HG03159 (cell line): Measurements from ENCODE around the gene TRIM16.
"Not testable (repeated sequence)": the region's sequence is repeated elsewhere in the genome, so short reads cannot be mapped to it uniquely, and the experiment has no call there.

Experiments
- ATAC-seq: cut with Tn5 transposase; IDR thresholded peaks from one replicate; pipeline ENCODE4 v1.9.1; 2021; ENCODE audit warnings: mild to moderate bottlenecking, moderate library complexity; ENCODE audit not compliant: unreplicated experiment

The TRIM16 gene

DNA sequence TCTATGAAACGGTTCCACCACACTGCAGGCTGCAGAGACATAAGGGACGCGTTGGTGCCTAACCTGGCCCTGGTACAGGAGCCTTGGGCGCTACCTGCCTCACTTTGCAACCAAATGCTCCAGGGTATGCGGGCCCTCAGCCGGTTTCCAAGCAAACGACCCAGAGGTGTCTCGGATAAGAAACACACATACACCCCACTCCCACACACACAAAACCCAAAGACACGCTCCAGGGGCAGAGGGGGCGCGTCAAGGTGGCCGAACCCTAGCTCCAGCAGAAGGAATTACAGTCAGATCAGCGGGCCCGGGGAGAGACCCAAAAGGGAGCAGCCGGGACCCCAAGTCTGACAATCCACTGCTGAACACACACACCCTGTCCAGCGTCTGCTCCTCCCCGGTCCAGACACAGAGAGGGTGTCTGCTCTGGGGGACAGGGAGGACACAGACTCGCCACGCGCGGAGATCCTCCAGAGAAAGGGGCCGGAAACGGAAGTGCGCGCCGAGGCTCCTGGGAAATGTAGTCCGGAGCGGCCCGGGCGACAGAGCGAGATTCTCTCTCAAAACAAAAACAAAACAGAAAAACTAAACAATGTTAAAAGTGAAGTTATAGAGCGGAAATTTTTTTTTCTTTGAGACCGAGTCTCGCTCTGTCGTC, at the start of gene TRIM16:
TRIM16 (minus strand) TSS at position 488 of the 655 bp plus-strand sequence. CDS start 32,702 bp downstream, outside the sequence.
- peak; percentile 96 for ATAC-seq

DNA sequence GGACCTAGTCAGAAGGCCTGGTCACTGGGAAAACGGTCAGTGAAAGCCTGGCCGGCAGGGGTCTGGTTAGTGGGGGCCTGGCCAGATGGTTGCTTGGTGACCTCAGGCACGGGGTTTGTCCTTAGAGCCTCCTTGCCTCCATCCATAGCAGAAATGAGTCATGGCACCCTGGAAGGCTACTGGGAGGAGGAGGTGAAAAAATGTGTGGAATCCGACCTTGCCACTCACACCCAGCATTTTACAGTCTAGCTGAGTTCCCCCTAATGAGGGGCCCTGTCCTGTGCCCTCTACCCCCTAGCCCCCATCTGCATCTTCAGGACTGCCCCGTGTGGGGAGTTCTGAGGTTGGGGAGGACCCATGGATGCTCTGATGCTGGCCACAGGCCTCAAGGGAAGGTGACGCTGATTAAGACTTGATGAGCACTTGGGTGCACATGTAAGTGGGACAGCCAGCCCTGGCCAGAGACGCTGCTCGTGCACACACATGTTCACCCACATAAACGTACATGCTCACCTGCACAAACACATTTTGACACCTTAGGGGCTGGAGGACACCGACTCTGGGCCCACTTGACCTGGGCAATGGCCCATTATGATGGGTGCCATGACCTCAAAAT, 49.2 kb upstream of the TRIM16 start:
- ATAC-seq: not testable (repeated sequence)

DNA sequence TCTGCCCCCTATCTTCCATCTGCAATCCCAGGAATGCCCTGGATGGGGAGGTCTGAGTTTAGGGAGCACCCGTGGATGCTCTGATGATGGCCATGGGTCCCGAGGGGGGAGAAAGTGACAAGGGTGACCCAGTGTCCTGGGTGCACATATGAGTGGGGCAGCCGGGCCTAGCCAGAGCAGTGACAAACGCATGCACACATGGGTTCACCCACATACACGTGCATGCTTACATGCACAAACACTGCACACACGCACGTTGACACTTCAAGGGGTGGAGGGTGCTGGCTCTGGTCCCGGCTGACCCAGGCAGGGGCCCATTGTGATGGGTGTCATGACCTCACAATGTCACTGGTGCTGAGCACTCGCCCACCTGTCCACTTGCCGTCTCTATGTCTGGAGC, 47.8 kb upstream of the TRIM16 start, which contains the start of gene TBC1D26:
TBC1D26 (plus strand) TSS at position 384 of the 400 bp plus-strand sequence. CDS start 3,066 bp downstream, outside the sequence.
- not testable (repeated sequence) for ATAC-seq

DNA sequence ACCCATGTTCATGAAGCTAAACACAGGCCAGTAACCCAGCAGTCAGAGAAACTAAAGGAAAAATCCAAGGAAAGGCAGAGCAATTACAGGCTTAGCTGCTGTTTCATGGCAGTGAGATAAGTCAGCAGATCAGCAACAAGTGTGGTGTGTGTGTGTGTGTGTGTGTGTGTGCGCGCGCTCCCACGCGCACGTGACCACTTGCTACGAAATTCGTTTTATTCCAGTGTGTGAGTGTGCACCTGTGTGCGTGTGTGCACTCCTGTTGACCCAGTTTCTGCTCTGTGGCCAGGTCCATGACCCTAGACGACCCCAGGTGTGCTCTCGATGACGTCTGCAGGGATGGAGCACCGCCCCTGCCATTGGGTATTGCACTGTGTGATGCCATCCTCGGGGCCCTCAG, 46.4 kb upstream of the TRIM16 start:
- not testable (repeated sequence) for ATAC-seq

DNA sequence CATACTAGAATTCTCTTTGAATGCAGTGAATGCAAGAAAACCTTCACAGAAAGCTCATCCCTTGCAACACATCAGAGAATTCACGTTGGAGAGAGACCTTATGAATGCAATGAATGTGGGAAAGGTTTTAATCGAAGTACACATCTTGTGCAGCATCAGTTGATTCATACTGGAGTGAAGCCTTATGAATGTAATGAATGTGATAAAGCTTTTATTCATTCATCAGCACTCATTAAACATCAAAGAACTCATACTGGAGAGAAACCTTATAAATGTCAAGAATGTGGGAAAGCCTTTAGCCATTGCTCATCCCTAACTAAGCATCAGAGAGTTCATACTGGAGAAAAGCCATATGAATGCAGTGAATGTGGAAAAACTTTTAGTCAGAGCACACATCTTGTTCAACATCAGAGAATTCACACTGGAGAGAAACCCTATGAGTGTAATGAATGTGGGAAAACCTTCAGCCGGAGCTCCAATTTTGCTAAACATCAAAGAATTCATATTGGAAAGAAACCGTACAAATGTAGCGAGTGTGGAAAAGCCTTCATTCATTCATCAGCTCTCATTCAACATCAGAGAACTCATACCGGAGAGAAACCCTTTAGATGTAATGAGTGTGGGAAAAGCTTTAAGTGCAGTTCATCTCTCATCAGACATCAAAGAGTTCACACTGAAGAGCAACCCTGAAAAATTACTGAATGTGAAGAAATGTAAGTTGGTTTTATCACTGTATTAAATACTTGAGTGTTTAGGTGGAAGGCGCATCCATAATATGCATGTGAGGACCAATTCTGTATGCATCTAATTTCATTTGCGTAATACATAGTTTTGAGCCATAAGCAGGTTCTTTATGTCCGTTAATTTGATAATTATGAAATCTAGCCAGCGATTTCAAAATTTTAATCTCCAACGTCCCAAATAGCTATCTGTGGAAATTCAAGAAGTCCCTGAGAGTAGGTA, 32.8 kb upstream of the TRIM16 start:
- ATAC-seq: not testable (repeated sequence)

DNA sequence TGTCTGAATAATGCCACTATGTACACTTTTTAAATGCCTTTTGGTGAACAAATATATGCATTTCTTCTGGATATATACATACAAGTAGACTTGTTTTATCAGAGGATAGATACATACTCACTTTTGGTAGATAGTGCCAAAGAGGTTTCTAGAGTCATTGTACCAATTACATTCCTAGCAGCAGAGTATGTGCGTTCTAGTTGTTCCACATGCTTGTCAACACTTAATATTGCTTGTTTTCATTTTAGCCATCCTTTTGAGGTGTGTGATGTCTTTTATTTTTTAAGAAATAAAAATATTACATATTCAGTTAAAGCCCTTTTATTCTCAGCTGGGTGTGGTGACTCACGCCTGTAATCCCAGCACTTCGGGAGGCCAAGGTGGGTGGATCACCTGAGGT, 24.8 kb upstream of the TRIM16 start:
- not testable (repeated sequence) for ATAC-seq

DNA sequence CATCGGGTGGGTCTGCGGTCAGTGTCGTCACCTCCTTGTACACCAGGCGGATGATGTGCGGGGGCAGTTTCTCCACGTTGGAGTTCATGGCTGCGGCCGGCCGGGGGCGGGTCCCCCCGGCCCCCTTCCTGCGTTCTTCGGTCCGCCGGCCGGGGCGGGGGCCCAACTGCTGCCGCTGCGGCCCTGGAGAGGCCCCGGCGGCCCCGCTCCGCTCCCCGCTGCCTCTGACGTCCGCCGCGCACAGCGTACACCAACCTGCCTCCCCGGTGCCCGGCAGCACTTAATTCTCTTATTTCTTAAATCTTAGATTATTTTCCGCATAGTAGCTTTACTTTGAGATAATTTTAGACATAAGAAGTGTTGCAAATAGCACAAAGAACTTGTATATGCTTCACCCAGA, 20.7 kb upstream of the TRIM16 start:
- not testable (repeated sequence) for ATAC-seq

DNA sequence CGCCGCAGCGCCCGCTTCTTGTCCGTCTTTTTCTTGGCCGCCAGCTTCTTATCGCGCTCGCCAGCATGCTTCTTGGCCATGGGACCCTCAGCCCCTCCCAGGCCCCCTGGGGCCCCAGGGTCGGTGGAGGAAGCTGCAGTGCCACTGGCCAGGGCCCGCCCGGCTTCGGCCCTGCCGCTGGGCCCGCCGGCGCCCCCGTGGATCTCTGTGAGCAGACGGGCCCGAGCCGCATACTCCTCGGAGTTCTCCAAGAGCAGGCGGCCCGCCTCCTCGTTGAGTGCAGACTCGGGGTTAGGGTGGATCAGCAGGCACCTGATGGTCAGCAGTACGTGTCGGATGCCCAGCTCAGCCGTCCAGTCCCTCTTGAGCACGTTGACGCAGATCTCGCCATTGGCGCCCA, 20.1 kb upstream of the TRIM16 start:
- ATAC-seq: not testable (repeated sequence)

DNA sequence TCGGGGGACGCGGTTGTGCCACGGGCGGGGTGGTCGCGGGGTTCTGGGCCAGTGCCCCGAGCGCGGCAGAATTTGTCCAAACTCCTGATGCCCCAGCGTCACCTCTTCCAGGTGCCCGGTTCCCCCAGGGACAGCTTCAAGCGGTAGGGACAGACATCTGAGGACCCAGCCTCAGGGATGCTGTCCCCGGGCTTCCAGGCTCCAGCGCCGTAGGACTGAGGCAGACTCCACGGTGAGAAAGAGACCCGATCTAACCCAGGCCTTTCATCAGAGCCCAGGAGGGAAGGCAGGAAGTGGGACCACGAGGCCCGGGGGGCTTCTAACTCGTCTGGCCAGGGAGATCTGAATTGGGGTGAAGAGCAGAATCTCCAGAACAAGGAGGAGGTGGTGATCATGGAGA, 15.8 kb upstream of the TRIM16 start:
- ATAC-seq: not testable (repeated sequence)

DNA sequence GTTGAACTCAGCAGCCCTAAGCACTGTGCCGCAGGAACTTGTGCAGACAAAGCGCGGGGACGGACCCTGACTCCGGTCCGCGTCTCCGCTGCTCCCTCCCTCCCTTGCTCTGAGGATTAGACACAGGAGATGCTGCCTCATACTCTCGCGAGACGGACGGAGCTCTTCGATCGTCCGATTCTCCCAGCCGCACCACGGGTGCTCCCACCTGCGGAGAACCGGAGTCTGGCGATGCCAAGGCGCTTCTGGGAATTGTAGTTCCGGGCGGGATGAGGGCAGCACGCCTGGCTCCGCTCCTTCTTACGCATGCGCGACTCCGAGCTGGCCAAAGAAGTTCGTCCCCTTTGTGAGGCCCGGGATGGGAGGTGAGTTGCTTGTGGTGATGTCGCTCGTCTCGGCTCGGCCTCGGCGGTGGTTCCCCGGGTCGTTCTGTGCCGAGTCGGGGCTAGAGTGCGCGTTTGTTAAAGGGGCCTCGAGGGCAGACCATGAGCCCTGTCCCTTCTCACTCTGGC, 15.4 kb upstream of the TRIM16 start, which contains the start of gene ZNF286A:
ZNF286A (plus strand) TSS at position 340 of the 512 bp plus-strand sequence. CDS start 578 bp downstream, outside the sequence.
- peak; percentile 94 for ATAC-seq

DNA sequence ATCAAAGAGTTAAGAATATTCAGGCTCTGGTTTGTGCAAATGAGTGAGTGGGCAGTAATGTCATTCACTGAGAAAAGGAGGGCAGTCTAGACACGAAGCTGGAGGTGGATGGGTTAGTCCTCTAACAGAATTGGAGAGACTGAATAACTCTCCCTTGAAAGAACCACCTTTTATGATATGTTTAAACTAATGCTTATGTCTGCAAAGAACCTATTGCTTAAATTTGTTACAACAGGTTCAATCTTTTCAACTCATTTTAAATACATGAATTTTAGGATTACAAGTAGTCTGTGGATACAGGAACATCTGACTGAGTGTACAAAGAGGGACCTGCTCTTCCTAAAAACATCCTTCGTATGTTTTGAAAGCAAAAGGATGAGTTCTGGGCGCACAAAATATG, 14.9 kb upstream of the TRIM16 start:
- not testable (repeated sequence) for ATAC-seq

DNA sequence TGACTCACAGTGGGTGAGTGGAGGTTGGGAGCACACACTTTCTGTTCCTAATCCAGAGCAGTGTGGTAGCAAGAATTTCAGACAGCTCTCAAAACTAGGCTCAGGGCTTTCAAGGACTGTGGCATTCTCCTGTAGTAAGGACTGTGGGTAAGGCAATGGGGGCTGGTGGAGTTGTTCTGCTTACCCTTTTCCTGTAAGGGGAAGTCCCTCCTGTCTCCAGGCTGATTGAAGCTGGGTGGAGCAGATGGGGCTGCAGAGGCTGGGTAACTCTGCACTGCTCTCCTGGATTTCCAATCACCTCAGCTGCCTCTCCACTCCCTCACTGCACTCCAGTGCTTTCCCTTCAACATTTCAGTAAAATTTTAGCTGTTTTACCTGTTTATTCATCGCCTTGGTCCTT, 3.4 kb upstream of the TRIM16 start:
- ATAC-seq: not testable (repeated sequence)

DNA sequence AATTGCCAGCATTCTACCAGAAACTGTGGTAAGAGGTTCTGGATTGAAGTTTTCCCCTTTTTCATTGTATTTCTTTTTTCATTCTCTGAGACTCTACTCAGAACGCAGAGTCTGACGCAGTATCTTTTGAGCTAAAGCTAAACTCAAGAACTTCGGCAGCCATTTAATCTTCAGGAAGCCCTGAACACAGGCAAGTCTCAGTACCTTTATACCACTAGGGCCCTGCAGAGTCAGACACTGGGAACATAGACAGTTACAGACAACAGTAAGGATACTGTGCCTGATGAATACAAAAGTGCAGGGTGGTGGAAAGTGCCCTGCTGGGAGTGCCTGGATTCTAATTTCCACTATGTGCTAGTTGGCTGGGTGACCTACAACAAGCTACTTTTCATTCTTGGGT, 976 bp downstream of the TRIM16 start:
- ATAC-seq: not testable (repeated sequence)

DNA sequence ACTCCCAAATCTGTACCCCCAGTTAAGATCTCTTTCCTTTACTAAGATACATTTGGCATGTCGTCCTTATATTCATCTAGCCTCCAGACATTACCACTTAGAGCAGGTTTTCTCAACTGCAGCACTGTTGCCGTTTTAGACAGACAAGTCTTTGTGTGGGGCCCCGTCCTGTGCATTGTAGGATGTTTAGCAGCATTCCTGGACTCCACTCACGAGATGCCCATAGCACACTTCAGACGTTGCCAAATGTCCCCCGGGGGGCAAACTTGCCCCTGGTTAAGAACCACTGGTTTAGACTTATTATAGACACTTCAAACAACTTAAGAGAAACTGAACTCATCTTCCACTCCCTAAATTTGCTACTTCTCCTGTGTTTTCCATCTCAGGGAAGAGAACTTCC, 8.1 kb downstream of the TRIM16 start:
- ATAC-seq: not testable (repeated sequence)

DNA sequence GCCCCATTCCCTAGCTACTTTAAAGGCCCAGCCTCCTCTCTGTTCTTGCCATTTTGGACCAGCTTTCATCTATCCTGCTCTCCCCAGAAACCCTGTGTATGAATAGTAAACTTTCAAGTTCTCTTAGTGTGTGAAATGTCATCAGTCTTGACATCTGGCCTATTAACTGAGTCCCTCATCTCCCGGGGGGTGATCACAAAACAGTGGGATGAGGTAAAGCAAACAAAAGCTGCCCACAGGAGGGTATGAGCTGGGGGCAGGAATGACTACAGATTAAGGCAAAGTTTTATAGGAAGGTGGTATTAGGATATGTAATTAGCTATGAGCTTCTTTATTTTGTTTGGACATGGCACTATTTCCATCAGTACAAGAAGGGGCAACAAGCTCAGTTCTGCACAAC, 9.5 kb downstream of the TRIM16 start:
- ATAC-seq: not testable (repeated sequence)

DNA sequence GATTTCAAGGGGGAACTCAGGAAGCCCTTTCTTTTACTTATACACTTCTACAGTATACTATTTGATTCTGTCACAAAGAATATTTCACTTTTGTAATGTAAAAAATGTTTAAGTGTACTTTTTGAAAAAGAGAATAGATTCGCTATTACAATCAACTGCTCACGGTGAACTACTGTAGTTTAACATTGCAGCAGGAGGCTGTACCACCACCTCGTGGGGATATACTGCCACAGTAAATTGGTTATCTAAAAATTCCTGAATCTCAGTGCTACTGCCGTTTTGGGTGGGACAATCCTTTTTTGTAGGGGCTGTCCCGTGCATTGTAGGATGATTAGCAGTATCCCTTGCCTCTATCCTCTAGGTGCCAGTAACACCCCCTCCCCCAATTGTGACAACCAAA, 14.6 kb downstream of the TRIM16 start:
- not testable (repeated sequence) for ATAC-seq

DNA sequence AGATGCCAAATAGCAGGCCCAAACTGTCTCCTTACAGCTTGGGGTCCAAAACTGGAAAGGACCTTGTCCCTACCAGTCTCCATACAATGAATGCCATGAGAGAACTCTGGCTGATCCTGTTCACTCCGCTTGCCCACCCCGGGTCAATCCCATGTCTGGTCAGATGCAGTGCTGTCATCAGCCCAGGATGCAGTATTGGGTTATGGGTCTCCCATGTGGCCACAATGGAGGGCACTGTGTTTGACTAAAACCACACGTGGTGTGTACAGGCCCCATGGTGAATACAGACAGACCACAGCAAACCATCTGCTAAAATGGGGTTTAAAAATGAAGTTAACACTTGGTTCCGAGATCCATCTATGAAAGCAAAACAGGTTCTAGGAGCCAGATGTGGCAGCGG, 20.4 kb downstream of the TRIM16 start:
- no peak for ATAC-seq

DNA sequence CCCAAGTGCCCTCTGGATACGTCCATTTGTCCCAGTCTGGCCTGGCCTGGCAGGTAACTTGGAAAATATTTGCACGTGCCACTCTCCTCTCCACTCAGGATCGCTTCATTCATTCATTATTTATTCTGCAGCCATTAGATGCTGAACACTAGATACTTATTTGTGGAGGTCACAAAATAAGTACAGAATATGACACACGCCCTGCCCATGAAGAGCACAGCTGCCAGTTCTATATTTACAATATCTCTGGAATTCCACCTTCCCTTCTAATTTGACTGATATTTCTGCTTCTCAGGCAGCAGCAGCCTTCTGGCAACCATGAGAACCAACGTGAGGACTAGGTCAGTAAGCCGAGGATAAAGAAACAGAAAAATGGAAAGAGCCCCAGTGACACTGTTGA, 20.9 kb downstream of the TRIM16 start:
- no peak for ATAC-seq

DNA sequence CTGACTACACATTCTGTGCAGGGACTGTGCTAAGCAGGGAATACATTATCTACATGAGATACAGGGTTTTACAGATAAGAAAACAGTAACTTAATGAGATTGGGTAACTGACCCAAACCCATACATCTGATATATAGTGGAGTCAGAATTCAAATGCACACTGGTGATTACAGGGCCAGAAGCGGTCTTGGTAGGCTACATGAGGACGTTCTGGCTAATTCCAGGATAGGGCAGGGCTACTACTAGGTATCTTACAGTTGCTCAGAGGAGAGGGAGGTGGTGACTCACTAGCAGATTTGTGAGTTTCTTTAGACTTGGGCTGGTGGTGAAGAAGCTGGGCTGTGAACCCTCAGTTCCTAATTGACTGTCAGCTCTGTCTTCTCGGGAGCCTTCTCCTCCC, 21.4 kb downstream of the TRIM16 start:
- ATAC-seq: no peak

DNA sequence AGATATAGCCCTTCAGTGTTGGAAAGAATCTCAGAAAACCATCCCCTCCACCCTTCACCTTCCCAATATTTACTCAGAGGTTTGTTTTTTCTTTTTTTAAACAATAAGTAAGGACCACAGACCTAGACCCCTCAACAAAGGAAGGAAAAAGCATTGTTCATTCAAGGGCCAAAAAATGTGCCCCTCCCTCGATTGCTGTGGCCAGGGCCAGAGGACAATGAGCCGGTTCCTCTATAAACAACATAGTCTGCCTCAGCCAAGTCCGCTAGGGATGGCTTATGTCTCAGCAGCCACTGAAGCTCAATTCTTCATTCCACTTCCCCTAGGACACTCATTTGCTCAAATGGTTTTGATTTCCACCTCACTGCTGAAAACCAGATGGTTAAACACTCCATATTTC, 24.0 kb downstream of the TRIM16 start:
- ATAC-seq: no peak

DNA sequence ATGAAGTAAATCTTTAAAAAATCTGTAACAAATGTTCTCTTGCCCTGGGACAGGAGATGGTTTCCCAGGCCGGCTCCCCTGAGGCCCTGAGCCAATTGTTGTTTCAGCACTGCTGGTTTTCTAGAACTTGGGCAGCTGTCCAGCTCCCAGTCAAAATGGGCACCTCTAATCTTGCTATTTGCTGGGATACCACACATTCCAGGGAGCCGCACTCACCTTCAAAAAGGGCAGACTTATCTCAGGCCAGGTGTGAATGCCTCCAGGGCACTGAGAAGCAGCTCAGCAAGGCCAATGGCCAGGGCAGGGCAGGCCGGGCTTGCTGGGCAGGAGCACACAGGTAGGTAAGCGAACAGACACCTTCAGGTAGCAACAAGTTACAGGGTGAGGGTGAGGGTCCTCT, 24.4 kb downstream of the TRIM16 start:
- no peak for ATAC-seq
